HG03558 (cell line): Measurements from ENCODE around the gene RHBDL1.
A peak's percentile ranks its signal among the peaks of the same experiment; 100 is the strongest.

Source experiments
- ATAC-seq: cut with Tn5 transposase; IDR thresholded peaks from one replicate; pipeline ENCODE4 v1.9.1; 2021; ENCODE audit warnings: moderate number of reproducible peaks; ENCODE audit not compliant: unreplicated experiment; ENCODE audit errors: extremely low read depth

The RHBDL1 gene

DNA sequence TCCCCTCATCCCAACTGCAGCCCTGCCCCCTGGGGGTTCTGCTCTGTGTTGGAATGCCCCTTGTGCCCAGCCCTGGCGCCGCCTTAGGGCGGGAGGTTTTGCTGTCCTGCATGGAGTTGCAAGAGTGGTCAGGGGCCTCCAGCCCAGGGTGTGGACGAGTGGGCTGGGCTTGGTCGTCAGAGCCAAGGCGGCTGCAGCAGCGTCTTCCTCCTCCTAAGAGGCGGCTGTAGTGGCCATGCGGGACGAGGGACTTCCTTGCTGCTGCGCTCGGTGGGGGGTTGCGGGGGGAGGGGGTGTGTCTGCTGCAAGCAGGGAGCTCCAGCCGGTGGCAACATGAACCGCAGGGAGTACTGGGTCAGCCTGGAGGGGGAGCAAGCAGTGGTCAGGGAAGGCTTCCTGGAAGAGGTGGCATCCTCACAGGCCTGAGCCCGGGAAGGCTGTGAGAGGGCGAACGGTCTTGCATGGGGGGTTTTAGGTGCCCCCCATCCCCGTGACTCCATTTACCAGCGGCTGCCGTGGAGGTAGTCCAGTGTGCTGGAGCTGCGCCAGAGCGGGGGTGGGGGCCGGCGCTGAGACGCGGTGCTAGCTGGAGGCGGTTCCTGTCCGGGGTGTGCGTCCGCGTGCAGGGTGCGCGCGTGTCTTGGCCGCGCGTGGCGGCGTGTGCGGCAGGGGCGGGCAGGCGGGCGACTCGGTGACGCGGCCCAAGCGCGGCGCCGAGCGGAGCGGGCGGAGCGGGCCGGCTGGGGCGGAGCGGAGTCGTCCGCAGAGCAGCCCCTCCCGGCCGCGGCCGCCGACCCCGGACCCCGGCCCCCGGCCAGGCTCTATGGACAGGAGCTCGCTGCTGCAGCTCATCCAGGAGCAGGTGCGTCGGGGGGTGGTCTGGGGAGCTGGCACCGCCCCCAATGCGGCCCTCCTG, at the start of gene RHBDL1:
Gene RHBDL1, plus strand, starts transcription at position 704 of the 916 bp plus-strand sequence. Its CDS starts 120 bp downstream, at position 824.
- ATAC-seq: no peak

- ATAC-seq: no peak
These were observed 49.3 kb upstream of the RHBDL1 start for GRCh38 chr16:625977-626765.

- ATAC-seq: no peak
These were observed 48.6 kb upstream of the RHBDL1 start for GRCh38 chr16:626787-627453.

DNA sequence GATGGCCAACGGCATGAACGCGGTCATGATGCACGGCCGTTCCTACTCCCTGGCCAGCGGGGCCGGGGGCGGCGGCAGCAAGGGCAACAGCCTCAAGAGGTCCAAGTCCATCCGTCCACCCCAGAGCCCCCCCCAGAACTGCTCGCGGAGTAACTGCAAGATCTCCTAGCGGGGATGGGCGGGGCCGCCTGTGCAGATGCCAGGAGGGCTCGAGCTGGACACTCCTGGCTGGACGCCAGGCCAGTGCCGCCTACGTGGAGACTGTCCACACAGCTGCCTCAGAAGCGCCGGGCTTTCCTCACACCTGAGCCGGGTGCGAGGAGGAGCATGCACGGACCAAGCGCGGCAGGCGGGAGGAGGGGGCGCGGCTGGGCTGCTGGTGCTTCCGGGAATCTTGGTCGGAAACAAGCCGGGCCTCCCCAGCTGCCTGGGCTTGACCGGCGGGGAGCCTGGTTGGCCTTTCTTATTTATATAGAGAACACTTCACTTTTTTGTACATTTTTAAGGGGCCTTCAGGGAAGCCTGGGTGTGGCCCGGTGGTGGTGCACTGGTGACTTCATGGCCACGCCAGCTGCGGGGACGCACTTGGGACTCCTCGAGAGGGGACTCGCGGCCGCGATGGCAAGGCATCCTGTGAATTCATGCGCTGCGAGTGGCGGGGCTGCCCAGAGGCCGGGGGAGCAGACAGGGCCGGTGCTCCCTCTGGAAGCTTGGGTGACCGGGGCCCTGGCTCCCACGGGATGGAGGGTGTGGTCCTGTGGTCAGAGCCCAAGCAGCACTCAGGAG, 47.8 kb upstream of the RHBDL1 start:
- ATAC-seq: no peak

DNA sequence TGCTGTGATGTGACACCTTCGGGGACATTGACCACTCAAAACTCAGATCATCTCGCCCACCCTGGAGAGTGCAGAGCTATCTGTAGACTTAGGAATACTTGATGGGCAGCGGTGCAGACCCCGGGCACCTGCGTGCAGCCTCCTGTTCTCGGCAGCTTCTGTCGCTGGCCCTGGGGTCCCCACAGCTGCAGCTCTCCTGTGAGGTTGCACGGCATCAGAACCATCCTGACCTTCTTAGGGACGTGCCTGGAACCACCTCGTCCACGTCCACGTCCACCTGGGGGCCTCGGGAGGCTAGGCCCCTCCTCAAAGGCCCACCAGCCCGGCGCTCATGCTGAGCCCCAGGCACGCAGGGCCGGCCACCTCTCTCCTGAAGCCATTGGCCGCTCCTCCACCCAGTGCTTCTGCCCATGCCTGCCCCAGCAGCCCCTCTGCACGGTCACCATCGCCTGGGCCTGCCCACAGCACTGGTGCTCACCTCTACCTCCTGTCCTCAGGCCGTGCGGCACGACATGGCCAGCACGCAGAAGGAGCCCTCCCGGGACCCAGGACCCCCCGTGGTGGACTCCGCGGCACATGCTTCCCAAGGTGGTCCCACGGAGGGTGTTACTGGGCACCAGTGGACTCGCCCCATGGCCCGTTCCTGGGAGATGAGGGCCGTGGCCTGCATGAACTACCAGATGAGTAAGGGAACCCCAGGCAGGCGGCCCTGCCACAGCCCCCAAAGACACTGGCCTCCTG, 47.0 kb upstream of the RHBDL1 start:
- no peak for ATAC-seq

DNA sequence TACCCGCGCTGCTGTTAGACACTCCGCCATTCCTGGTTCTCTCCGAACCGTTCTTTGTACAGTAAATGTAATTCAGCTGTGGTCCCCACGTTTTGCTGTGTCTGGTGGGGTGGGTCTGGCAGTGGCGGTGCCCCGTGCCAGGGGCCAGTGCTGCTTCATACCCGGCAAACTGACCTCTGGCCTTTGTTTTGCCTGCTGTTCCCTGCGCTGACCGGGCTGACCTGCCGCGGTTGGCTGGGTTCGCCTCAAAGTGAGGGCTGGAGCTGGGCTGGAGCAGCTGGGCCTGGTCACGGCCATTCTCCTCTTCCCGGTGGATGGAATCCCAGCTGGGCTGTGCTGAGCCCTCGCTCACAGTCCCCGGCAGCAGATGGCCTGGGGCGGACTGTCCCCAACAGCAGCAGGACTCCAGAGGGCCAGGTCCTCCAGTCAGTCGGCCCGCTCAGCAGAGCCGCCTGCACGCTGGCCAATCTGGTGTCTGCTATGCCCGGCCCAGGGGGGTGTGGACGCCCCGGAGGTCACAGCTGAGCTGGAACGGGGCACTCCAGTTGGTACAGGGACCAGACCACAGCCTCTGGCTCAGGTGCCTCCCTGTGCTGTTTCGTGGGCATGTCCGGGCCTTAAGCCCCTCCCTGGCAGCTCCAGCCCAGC, 46.2 kb upstream of the RHBDL1 start:
- ATAC-seq: no peak

DNA sequence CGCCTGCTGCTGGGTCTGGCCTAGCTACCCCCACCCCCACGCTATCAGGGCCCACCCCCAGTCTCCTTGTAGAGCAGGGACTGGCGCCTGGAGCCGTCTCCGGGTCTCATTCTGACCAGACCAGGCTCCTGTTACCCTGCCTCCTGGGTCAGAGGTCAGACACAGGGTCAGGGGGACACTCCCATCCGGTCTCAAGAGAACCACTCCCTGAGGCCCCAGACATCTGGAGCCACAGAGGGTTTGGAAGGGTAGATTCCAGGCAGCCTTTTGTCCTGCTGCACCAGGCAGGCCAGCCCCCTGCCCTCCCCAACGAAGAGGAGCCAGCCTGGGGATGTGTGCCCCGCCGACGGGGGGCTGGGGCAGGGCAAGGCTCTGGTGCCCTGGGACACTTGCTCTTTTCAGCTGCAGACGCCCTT, 45.6 kb upstream of the RHBDL1 start:
- ATAC-seq: no peak

GRCh38 chr16:630249-630814, 45.1 kb upstream of the RHBDL1 start:
- ATAC-seq: no peak

GRCh38 chr16:630815-631405, 44.6 kb upstream of the RHBDL1 start, which contains the start of gene WFIKKN1:
Gene WFIKKN1, plus strand, starts transcription at chr16:630985. Its CDS starts 269 bp downstream, at chr16:631254.
- ATAC-seq: no peak

DNA sequence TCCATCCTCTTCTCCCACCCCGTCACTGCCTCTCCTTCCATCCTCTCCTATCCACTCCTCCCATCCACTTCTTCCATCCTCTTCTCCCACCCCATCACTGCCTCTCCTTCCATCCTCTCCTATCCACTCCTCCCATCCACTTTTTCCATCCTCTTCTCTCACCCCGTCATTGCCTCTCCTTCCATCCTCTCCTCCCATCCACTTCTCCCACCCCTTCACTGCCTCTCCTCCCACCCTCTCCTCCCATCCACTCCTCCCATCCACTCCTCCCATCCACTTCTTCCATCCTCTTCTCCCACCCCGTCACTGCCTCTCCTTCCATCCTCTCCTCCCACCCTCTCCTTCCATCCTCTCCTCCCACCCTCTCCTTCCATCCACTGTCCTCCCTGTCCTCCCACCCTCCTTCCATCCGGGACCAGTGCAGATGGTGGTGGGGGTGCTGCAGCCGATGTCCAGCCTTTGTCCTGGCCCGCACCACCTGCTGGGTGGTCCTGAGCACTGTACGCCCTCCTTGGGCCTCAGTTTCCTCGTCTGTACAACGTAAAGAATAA, 43.6 kb upstream of the RHBDL1 start:
- ATAC-seq: no peak

DNA sequence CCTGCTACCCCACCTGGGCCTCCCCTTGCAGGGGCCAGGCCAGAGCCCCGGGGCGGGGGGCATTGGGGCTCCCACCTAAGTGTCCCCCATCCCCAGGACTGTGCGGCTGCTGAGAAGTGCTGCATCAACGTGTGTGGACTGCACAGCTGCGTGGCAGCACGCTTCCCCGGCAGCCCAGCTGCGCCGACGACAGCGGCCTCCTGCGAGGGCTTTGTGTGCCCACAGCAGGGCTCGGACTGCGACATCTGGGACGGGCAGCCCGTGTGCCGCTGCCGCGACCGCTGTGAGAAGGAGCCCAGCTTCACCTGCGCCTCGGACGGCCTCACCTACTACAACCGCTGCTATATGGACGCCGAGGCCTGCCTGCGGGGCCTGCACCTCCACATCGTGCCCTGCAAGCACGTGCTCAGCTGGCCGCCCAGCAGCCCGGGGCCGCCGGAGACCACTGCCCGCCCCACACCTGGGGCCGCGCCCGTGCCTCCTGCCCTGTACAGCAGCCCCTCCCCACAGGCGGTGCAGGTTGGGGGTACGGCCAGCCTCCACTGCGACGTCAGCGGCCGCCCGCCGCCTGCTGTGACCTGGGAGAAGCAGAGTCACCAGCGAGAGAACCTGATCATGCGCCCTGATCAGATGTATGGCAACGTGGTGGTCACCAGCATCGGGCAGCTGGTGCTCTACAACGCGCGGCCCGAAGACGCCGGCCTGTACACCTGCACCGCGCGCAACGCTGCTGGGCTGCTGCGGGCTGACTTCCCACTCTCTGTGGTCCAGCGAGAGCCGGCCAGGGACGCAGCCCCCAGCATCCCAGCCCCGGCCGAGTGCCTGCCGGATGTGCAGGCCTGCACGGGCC, 42.8 kb upstream of the RHBDL1 start:
- no peak for ATAC-seq

GRCh38 chr16:633336-634050, 42.0 kb upstream of the RHBDL1 start:
- no peak for ATAC-seq

DNA sequence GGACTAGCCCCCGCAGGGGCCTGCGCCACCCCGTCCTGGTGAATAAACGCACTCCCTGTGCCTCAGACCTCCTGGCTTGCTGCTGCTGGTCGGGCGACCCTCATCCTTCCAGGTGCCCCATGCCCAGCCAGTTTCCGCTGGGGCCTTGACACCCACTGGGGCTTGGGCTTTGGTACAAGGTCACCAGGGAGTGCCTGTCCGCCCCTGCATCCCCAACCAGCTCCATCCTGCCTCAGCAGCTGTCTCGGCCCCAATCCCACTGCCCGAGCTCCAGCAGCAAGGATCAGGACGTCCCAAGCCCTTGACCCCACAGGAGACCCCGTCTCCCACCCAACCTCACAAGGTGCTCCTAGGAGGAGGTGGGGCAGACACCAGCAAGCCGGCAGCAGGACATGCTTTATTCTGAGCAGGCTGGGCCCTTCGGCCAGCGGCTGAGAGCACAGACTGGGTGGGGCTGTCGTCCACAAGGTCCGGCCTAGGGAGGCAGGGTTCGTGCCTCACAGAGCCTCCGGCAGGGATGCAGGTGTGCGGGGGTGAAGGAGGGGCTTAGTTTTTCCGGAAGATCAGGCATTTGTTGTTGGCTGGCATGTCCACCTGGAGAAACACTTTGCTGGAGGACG, 41.3 kb upstream of the RHBDL1 start:
- ATAC-seq: no peak

DNA sequence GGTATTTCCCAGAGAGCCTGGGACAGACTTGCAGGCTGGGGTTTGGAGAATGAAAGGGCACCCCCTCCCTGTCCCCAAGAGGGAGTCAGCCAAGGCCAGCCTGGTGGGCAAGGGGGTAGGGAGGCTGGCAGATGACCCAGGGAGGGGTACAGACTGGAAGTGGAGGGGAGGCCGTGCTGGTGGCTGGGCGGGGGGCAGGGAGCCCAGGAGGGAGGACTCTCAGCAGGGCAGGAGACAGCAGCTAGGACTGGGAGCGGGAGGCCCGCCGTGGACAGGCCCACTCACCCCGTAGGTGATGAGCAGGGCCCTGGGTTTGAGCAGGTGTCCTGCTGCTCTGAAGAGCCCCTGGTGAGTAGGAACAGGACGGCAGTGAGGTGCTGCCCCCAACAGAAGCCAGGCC, 40.5 kb upstream of the RHBDL1 start:
- no peak for ATAC-seq

GRCh38 chr16:635573-636205, 39.8 kb upstream of the RHBDL1 start:
- peak; percentile 6 for ATAC-seq
